Right lobe of liver (tissue), 6 donors: ENCODE measurements around the gene MYRFL. TPM values are rescaled to one million over a fixed set of nuclear protein-coding genes. Genes with fewer than 3 reads are reported as not detected.

ENCODE experiments used
- ATAC-seq, 4 donors: fragments of 200-7000 bp; cut with Tn5 transposase; one replicate each; pipeline ENCODE4 v1.9.1; 2020; ENCODE audit warnings: mild to moderate bottlenecking in 4 of 4, moderate library complexity in 4 of 4
- DNase-seq, 3 donors: peaks; one replicate each; pipeline ENCODE4 v3.0.0-alpha.2; 2020
- H3K27ac ChIP-seq, 3 donors: fragments of 200-600 bp; one replicate each; pipeline ENCODE4 v1.8.0; 2022
- H3K27me3 ChIP-seq, 2 donors: fragments of 200-600 bp; one replicate each; pipeline ENCODE4 v1.8.0; 2022
- H3K36me3 ChIP-seq, 4 donors: fragments of 200-600 bp; sonication (generic) in 1 of 4; one replicate each; pipeline versions ENCODE4 v1.5.1 to v1.8.0; 2017 to 2022; ENCODE audit warnings: control low read depth in 1 of 4
- H3K4me1 ChIP-seq, 4 donors: fragments of 200-600 bp; sonication (generic) in 1 of 4; one replicate each; pipeline versions ENCODE4 v1.5.1 to v1.8.0; 2017 to 2022; ENCODE audit warnings: control low read depth in 1 of 4
- H3K4me3 ChIP-seq, 3 donors: fragments of 200-600 bp; one replicate each; pipeline ENCODE4 v1.8.0; 2022
- H3K9me3 ChIP-seq, 4 donors: fragments of 200-600 bp; sonication (generic) in 1 of 4; one replicate each; pipeline versions ENCODE4 v1.5.1 to v1.8.0; 2017 to 2022; ENCODE audit warnings: control low read depth in 1 of 4
- POLR2A ChIP-seq: fragments of 450-650 bp; IDR thresholded peaks from one replicate; pipeline ENCODE4 v1.6.1; 2017; ENCODE audit warnings: antibody characterized with exemption, mild to moderate bottlenecking
- WGBS: methylation state at CpG from one replicate; pipeline ENCODE4 v1.1.6; 2018; ENCODE audit warnings: low coverage, low lambda C conversion rate; ENCODE audit not compliant: insufficient coverage; ENCODE audit errors: missing lambda C conversion rate; 5-methylcytosine and 5-hydroxymethylcytosine counted together
- intact Hi-C, 2 donors: fragments of 100-400 bp; cut with DNase I; formaldehyde crosslinking; loops; one replicate each; pipeline versions ENCODE4 v1.11.2 to v1.14.1; 2022
- total RNA-seq, 6 experiments: library from RNA; depleted of rRNA in 2 of 6; stranded (reverse); fragments of >200 nt in 2 of 6; fragmentation: NEBNext Ultra II Directional in 3 of 6; extraction: Animal tissue kit (Norgen Biotek cat#: 25700) in 3 of 6; gene quantifications; one replicate each; pipeline versions ENCODE4 v1.1.0 to v1.2.4, GENCODE V29; 2016 to 2023
- TF ChIP-seq, protein P1 (sequence below), 4 donors: fragments of 200-600 bp in 3 of 4; fragments of 450-650 bp in 1 of 4; IDR thresholded peaks; one replicate each; pipeline versions ENCODE4 v1.5.1 to v1.8.0; 2016 to 2022; ENCODE audit warnings: antibody characterized with exemption in 4 of 4, mild to moderate bottlenecking in 2 of 4
- donor health status: DM: no; HTN: yes; CAD: no.
- donor health status: DM: no; HTN: no; CAD: no.
- donor health status: DM: no; HTN: no; CAD: no.
- donor health status: DM: no; HTN: yes; CAD: no.
- donor health status: DM: no; HTN: yes; CAD: no.

The MYRFL gene
- total RNA-seq, 6 experiments from 2014 or later = 0.11 to 0.21 (median 0.17) TPM; not detected in 2

- 92% methylated on average over 2 of the region's 4 CpGs for WGBS
- no peak for ATAC-seq
- intact Hi-C loops = no loop called here
- Histone ChIP-seq H3K4me3 (no peak overlapping the region), H3K27ac (no peak overlapping the region), H3K4me1 (no peaks in the 10 kb centered on the region), H3K9me3 (no peaks in the 10 kb centered on the region), H3K27me3 (no peaks in the 10 kb centered on the region), H3K36me3 (no peaks in the 10 kb centered on the region)
- DNase-seq = no peak
- TF ChIP-seq POLR2A = no peak
- TF ChIP-seq, protein P1, sequence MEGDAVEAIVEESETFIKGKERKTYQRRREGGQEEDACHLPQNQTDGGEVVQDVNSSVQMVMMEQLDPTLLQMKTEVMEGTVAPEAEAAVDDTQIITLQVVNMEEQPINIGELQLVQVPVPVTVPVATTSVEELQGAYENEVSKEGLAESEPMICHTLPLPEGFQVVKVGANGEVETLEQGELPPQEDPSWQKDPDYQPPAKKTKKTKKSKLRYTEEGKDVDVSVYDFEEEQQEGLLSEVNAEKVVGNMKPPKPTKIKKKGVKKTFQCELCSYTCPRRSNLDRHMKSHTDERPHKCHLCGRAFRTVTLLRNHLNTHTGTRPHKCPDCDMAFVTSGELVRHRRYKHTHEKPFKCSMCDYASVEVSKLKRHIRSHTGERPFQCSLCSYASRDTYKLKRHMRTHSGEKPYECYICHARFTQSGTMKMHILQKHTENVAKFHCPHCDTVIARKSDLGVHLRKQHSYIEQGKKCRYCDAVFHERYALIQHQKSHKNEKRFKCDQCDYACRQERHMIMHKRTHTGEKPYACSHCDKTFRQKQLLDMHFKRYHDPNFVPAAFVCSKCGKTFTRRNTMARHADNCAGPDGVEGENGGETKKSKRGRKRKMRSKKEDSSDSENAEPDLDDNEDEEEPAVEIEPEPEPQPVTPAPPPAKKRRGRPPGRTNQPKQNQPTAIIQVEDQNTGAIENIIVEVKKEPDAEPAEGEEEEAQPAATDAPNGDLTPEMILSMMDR (IDR thresholded peaks at IDR 0.05) = no peak
These were observed 71.8 kb downstream of the MYRFL start for GRCh38 chr12:69896653-69897381.

GRCh38 chr12:69897744-69898143 lies 72.7 kb downstream of the MYRFL start:
- no peaks in the 10 kb centered on the region for H3K36me3 ChIP-seq
- ATAC-seq = no peak
- DNase-seq = no peak
- WGBS = no CpG with 5 or more reads among the region's 1 CpG
- H3K27ac ChIP-seq = no peak overlapping the region
- no peak overlapping the region for H3K4me3 ChIP-seq
- no peaks in the 10 kb centered on the region for H3K4me1 ChIP-seq
- no peaks in the 10 kb centered on the region for H3K9me3 ChIP-seq
- TF ChIP-seq POLR2A = no peak
- TF ChIP-seq, protein P1 (IDR thresholded peaks at IDR 0.05) = no peak
- intact Hi-C loops = no loop called here
- no peaks in the 10 kb centered on the region for H3K27me3 ChIP-seq

DNA sequence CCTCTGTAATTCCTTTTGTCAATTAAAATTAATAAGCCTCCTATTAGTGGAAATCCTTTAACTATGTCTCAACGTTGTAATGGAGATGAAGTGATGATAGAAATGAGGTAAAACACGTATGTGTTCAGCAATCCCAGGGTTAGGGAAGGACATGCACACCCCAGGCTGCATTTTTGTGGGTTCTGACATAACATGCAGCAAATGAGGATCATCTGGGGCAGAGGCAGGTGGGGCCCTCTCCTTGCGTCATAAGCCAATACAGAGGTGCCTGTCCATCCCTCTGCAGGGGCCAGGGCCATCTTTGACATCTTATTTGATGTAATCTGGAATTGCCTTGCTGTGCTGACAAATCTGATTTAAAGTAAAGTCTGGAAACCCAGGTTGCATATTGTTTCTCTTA lies 73.2 kb downstream of the MYRFL start:
- TF ChIP-seq, protein P1 (IDR thresholded peaks at IDR 0.05) = no peak
- no peak for TF ChIP-seq POLR2A
- 49% methylated on average over 2 of the region's 3 CpGs for WGBS
- Histone ChIP-seq H3K36me3 (no peaks in the 10 kb centered on the region), H3K27me3 (no peaks in the 10 kb centered on the region), H3K27ac (no peak overlapping the region), H3K4me3 (no peak overlapping the region), H3K4me1 (no peaks in the 10 kb centered on the region), H3K9me3 (no peaks in the 10 kb centered on the region)
- DNase-seq = no peak
- ATAC-seq = no peak
- intact Hi-C loops = no loop called here

DNA sequence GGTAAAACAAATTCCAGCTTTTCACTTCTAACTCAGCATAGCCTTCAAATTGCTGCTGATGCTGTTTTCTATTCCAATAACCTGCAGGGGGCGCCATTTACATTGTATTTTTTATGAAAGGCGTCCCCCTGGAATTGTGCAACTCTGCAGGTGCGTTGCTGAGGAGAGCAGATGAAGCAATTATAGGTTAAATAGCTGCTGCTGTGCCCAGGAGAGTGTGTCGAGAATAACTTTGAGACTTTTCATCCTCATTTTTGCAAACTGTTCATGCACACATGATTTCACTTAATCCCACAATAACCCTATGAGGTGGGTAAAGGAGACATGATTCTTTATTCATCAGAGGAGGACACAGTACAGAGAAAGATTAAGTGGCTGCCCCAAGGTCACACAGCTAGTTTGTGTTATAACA lies 75.7 kb downstream of the MYRFL start:
- Histone ChIP-seq H3K9me3 (no peaks in the 10 kb centered on the region), H3K4me3 (no peak overlapping the region), H3K27ac (no peak overlapping the region), H3K4me1 (no peaks in the 10 kb centered on the region), H3K36me3 (no peaks in the 10 kb centered on the region), H3K27me3 (no peaks in the 10 kb centered on the region)
- DNase-seq = peak; percentile 51 to 80 (median 58)
- 0% methylated on average over 4 of the region's 4 CpGs for WGBS
- ATAC-seq = peak; percentile 87 to 97 (median 94)
- TF ChIP-seq POLR2A = no peak
- TF ChIP-seq, protein P1 (IDR thresholded peaks at IDR 0.05) = peak; percentile 83 to 90 (median 86)
- intact Hi-C loops = loop anchor here in 1 of 2 donors (10.0 kb wide), 1 partner anchor 674 kb away; no protein-coding TSS in a partner anchor
